22Rv1 (cell line): ENCODE results near the gene RIMS4.

Experiments used
- H3K27ac ChIP-seq: fragments of 450-650 bp; 2 replicates; pipeline ENCODE4 v1.5.1; 2017
- CTCF ChIP-seq: fragments of 450-650 bp; IDR thresholded peaks from 2 replicates; pipeline ENCODE4 v1.5.1; 2017; ENCODE audit warnings: mild to moderate bottlenecking
- ZFX ChIP-seq: fragments of 450-650 bp; IDR thresholded peaks from 2 replicates; pipeline ENCODE4 v1.6.1; 2017; ENCODE audit warnings: antibody characterized with exemption, borderline replicate concordance

RIMS4 gene

GRCh38 chr20:44810391-44811149 is at the start of gene RIMS4:
RIMS4 (minus strand) TSS chr20:44810546; CDS start chr20:44810271, 275 bp downstream.
- no peak within 1 kb of the TSS for H3K27ac ChIP-seq
- peak; percentile 13; the same call in 1 of the 2 replicates for TF ChIP-seq CTCF
- TF ChIP-seq ZFX, result no peak

- no peak for TF ChIP-seq CTCF
- no peak for TF ChIP-seq ZFX
- no peak overlapping the region for H3K27ac ChIP-seq
These were observed 48.4 kb upstream of the RIMS4 start for GRCh38 chr20:44858606-44859360.

- no peak overlapping the region for H3K27ac ChIP-seq
- TF ChIP-seq CTCF, result no peak
- no peak for TF ChIP-seq ZFX
These were observed 46.6 kb upstream of the RIMS4 start for GRCh38 chr20:44856856-44857448.

GRCh38 chr20:44856442-44856841 is 46.1 kb upstream of the RIMS4 start:
- TF ChIP-seq CTCF (no peak), ZFX (no peak)
- no peak overlapping the region for H3K27ac ChIP-seq

- TF ChIP-seq ZFX (no peak), CTCF (no peak)
- H3K27ac ChIP-seq, result no peak overlapping the region
These were observed 41.2 kb upstream of the RIMS4 start for GRCh38 chr20:44851545-44851944.

GRCh38 chr20:44850837-44851236 is 40.5 kb upstream of the RIMS4 start:
- TF ChIP-seq CTCF, result no peak
- TF ChIP-seq ZFX, result no peak
- no peak overlapping the region for H3K27ac ChIP-seq

- H3K27ac ChIP-seq, result no peak overlapping the region
- TF ChIP-seq ZFX, result no peak
- TF ChIP-seq CTCF, result no peak
These were observed 39.9 kb upstream of the RIMS4 start for GRCh38 chr20:44850272-44850671.
